Mucosa of descending colon (tissue), 3 donors: ENCODE data around the gene PLCG1. TPM values are rescaled to one million over a fixed set of nuclear protein-coding genes. Genes with fewer than 3 reads are reported as not detected.
A peak's percentile ranks its signal among the peaks of the same experiment; 100 is the strongest.

Experiments used
- ATAC-seq: fragments of 200-7000 bp; cut with Tn5 transposase; one replicate; pipeline ENCODE4 v1.9.1; 2020; ENCODE audit warnings: mild to moderate bottlenecking, moderate library complexity
- DNase-seq, 3 donors: peaks; one replicate each; pipeline ENCODE4 v3.0.0-alpha.2; 2020
- H3K36me3 ChIP-seq: fragments of 200-600 bp; one replicate; pipeline ENCODE4 v1.8.0; 2021; ENCODE audit warnings: low read depth, mild to moderate bottlenecking
- H3K4me1 ChIP-seq: fragments of 200-600 bp; one replicate; pipeline ENCODE4 v1.8.0; 2021; ENCODE audit warnings: low read depth, mild to moderate bottlenecking
- H3K4me3 ChIP-seq: fragments of 200-600 bp; one replicate; pipeline ENCODE4 v1.8.0; 2021; ENCODE audit warnings: mild to moderate bottlenecking
- H3K9me3 ChIP-seq: fragments of 200-600 bp; one replicate; pipeline ENCODE4 v1.8.0; 2021; ENCODE audit warnings: mild to moderate bottlenecking
- intact Hi-C, 2 donors: fragments of 100-400 bp; cut with DNase I in 1 of 2; cut with micrococcal nuclease in 1 of 2; formaldehyde crosslinking; loops; one replicate each; pipeline versions ENCODE4 v1.11.0 to v1.11.1; 2022; cut with DNase I, micrococcal nuclease
- total RNA-seq, 3 donors: library from RNA; stranded (reverse); fragmentation: NEBNext Ultra II Directional in 2 of 3; extraction: Animal tissue kit (Norgen Biotek cat#: 25700) in 2 of 3; gene quantifications; one replicate each; pipeline versions ENCODE4 v1.2.1 to v1.2.4, GENCODE V29; 2021 to 2023
- TF ChIP-seq, protein P1 (sequence below): fragments of 200-600 bp; IDR thresholded peaks from one replicate; pipeline ENCODE4 v1.8.0; 2022; ENCODE audit warnings: antibody characterized with exemption, mild to moderate bottlenecking
- donor health status: DM: no; HTN: no; CAD: no; lungs with moderate emphysema.
- donor health status: DM: no; HTN: no; CAD: no.
- donor health status: DM: no; HTN: yes; CAD: no.

Gene PLCG1
- total RNA-seq, 3 donors from 2014 or later, result 65.2 to 98.4 (median 85.4) TPM

DNA sequence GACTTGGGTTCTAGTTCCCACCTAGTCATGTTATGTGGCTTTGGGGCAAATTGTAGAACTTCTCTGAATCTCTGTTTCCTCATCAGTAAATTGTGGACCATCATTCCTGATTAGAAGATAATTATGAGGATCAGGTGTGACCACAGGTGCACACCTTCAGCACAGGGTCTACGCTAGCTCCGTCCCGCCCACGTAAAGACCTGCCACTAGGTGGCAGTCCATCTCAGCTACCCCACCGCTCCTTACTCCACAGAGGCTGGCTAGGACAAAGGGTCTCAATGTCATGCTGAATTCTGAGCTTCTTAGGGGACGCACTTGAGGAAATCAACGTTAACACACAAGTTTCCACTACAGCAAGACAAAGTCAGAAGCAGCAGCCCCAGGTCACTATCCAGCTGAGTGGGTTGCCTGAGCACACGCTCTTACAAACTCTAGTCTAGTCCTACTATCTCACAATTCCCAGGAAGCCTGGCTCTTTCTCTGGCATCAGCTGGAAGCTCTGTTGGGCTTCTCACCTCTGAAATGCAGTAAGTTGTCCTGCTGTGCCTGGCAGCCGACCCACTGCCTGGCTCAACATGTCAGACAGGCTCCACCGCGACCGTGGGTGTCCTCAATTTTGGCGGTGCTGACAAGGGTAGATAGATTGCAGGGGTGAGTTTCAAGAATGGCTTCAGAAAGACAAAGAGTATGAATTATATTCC lies 2.0 kb upstream of the PLCG1 start:
- ATAC-seq (peak; percentile 26), DNase-seq (peak in 2 of 3 donors; percentile 69 to 78)
- intact Hi-C loops, result no loop called here
- Histone ChIP-seq H3K4me3 (no peak overlapping the region), H3K36me3 (no peaks in the 10 kb centered on the region), H3K4me1 (peaks cover 5% of the 10 kb centered on the region), H3K9me3 (no peaks in the 10 kb centered on the region)
- TF ChIP-seq, protein P1, sequence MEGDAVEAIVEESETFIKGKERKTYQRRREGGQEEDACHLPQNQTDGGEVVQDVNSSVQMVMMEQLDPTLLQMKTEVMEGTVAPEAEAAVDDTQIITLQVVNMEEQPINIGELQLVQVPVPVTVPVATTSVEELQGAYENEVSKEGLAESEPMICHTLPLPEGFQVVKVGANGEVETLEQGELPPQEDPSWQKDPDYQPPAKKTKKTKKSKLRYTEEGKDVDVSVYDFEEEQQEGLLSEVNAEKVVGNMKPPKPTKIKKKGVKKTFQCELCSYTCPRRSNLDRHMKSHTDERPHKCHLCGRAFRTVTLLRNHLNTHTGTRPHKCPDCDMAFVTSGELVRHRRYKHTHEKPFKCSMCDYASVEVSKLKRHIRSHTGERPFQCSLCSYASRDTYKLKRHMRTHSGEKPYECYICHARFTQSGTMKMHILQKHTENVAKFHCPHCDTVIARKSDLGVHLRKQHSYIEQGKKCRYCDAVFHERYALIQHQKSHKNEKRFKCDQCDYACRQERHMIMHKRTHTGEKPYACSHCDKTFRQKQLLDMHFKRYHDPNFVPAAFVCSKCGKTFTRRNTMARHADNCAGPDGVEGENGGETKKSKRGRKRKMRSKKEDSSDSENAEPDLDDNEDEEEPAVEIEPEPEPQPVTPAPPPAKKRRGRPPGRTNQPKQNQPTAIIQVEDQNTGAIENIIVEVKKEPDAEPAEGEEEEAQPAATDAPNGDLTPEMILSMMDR, result peak; percentile 84

DNA sequence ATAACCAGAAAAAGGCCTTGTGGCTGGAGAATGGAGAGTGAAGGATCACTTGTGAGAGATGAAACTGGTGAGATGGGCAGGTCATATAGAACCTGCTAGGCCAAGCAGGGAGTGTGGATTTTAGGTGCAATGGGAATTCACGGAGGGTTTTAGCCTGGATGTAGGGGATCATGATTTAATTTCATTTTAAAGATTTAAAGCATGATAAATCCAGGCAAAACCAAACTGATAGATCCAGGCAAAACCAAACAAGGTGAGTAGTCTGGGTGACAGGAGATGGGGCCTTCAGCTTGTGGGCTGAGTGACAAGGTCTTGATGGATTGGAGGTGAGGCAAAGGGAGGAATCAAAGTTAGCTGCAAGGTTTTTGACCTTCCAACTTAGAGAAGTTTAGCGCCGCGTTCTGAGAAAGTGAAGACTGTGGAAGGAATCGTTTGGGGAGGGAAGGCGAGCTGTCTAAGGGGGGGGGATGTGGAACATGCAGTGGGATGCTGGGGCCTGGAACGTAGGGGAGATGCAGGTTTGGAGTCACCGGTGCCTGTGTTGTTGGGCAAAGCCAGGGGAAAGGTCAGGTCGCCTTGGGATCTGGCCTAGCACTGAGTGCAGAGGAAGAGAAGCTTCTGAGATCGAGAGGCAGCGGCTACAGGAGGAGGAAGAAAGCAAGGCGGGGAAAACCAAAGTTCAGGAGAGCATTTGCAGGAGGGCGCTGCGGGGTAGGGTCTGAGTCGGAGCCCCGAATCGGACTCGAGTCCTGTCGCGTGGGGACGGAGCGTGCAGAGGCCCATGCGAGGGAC lies 1.3 kb upstream of the PLCG1 start:
- TF ChIP-seq, protein P1, result no peak
- no peak overlapping the region for H3K4me3 ChIP-seq
- H3K9me3 ChIP-seq, result no peaks in the 10 kb centered on the region
- peaks cover 6% of the 10 kb centered on the region for H3K4me1 ChIP-seq
- H3K36me3 ChIP-seq, result no peaks in the 10 kb centered on the region
- DNase-seq (peak in 1 of 3 donors; percentile 47), ATAC-seq (peak; percentile 1)
- intact Hi-C loops, result no loop called here

DNA sequence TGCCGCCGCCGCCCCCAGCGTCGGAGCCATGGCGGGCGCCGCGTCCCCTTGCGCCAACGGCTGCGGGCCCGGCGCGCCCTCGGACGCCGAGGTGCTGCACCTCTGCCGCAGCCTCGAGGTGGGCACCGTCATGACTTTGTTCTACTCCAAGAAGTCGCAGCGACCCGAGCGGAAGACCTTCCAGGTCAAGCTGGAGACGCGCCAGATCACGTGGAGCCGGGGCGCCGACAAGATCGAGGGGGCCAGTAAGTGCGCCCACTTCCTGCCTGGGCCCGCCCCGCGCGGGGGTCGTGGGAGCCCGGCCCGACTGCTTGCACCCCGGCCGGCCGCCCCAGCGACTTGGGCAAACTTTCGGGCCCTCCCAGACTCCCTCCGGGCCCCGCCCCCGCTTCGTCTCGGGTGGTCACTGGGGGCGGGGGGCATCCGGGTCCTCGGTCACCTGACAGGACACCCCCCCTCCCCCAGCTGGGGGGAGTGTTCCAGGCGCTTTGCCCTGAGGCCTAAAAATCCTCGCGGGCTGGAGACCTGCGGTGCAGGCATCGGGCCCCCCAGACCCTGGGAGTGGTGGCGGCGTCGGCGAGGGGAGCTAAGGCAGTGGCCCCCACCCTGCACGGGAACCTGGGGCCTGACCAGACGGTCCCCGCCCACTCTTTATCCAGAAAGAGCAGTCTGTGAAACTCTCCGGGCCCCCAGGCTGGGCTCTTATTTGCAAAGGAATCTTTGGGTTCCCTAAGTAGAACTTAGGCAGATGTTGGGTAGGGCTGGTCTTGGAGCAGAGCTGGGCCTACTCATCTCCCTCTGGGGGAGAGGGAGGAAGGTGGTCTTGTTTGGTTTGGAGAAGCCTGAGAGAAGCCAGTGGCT lies 501 bp downstream of the PLCG1 start:
- ATAC-seq (peak; percentile 8), DNase-seq (peak; percentile 71 to 88 (median 82))
- H3K9me3 ChIP-seq, result no peaks in the 10 kb centered on the region
- peaks cover 9% of the 10 kb centered on the region for H3K4me1 ChIP-seq
- TF ChIP-seq, protein P1, result no peak
- intact Hi-C loops, result no loop called here
- peak overlapping the region; percentile 65 for H3K4me3 ChIP-seq
- H3K36me3 ChIP-seq, result no peaks in the 10 kb centered on the region

DNA sequence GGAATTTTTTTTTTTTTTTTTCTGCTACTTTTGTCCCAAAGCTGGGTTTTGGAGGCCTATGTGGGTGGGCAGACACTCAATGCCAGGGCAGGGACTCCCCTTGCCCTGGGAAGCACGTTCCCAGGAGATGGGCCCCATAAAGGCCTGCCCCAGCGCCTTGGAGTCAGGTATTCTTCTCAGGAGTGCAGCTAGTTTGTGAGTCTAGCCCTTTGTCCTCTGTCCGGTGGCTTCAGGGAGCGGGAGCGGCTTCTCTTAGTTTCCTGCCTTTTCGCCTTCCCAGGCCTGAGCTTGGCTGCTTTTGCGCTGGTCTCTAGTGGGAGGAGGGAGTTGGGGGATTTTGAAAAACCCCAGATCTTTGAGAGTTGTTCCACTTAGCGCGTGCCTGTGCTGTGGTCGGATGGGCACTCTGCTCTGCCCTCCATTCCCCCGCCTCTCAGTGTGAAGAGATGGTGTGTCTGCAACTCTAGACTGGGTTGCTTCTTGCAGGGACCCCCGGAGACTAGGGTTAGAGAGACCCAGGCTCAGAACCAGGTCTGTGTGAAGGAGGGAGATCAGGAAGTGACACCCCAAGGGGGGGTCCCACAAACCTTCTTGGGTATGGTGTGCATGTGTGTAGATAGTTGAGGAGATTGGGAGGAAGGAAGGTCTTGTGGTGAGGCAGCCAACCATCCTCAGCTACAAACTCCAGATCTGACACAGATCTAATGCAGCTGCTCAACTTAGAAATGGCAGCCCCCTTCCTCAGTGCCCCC lies 1.3 kb downstream of the PLCG1 start:
- intact Hi-C loops, result no loop called here
- Histone ChIP-seq H3K36me3 (no peaks in the 10 kb centered on the region), H3K4me1 (peaks cover 9% of the 10 kb centered on the region), H3K9me3 (no peaks in the 10 kb centered on the region), H3K4me3 (peak overlapping the region; percentile 65)
- no peak for ATAC-seq
- TF ChIP-seq, protein P1, result no peak
- peak; percentile 41 to 64 (median 56) for DNase-seq
